ENCODE measurements around the gene TLE4. TPM values are rescaled to one million over a fixed set of nuclear protein-coding genes. Genes with fewer than 3 reads are reported as not detected.
"Not testable (repeated sequence)": the region's sequence is repeated elsewhere in the genome, so short reads cannot be mapped to it uniquely, and the experiment has no call there.

The TLE4 gene
- total RNA-seq, 2 experiments from 2014 or later: 30.1 to 35.3 TPM

GRCh38 chr9:79606529-79606928, 34.8 kb downstream of the TLE4 start:
- Mint-ChIP-seq H3K36me3 (peaks cover 40% of the 10 kb centered on the region), H3K4me1 (peaks cover 35% of the 10 kb centered on the region), H3K9me3 (peaks cover 16% of the 10 kb centered on the region)
- H3K27ac Mint-ChIP-seq, DNase-seq, H3K4me3 Mint-ChIP-seq, H3K27me3 Mint-ChIP-seq: not testable (repeated sequence)

GRCh38 chr9:79609468-79610018, 37.8 kb downstream of the TLE4 start:
- Mint-ChIP-seq H3K9me3 (peaks cover 9% of the 10 kb centered on the region), H3K27ac (no peak overlapping the region)

GRCh38 chr9:79610019-79610631, 38.4 kb downstream of the TLE4 start:
- no peak overlapping the region for H3K27ac Mint-ChIP-seq
- H3K4me1 Mint-ChIP-seq: peaks cover 53% of the 10 kb centered on the region
- H3K4me3 Mint-ChIP-seq: no peak overlapping the region
- H3K27me3 Mint-ChIP-seq: no peaks in the 10 kb centered on the region
- H3K9me3 Mint-ChIP-seq: peaks cover 9% of the 10 kb centered on the region
- DNase-seq: no peak
- peaks cover 45% of the 10 kb centered on the region for H3K36me3 Mint-ChIP-seq

More at GRCh38 chr9:79609468-79610018, 37.8 kb downstream of the TLE4 start:
- no peak for DNase-seq
- no peak overlapping the region for H3K4me3 Mint-ChIP-seq
- H3K36me3 Mint-ChIP-seq: peaks cover 45% of the 10 kb centered on the region
- peaks cover 49% of the 10 kb centered on the region for H3K4me1 Mint-ChIP-seq
- no peaks in the 10 kb centered on the region for H3K27me3 Mint-ChIP-seq

- Mint-ChIP-seq H3K27me3 (no peaks in the 10 kb centered on the region), H3K9me3 (peaks cover 9% of the 10 kb centered on the region), H3K27ac (no peak overlapping the region), H3K36me3 (peaks cover 47% of the 10 kb centered on the region), H3K4me3 (no peak overlapping the region), H3K4me1 (peaks cover 56% of the 10 kb centered on the region)
- DNase-seq: no peak
These were observed 39.2 kb downstream of the TLE4 start for GRCh38 chr9:79610791-79611614.

GRCh38 chr9:79613145-79613544, 41.4 kb downstream of the TLE4 start:
- H3K36me3 Mint-ChIP-seq: peaks cover 29% of the 10 kb centered on the region
- no peak overlapping the region for H3K4me3 Mint-ChIP-seq
- peaks cover 60% of the 10 kb centered on the region for H3K4me1 Mint-ChIP-seq
- no peak overlapping the region for H3K27ac Mint-ChIP-seq
- DNase-seq: no peak
- H3K27me3 Mint-ChIP-seq: no peaks in the 10 kb centered on the region
- no peaks in the 10 kb centered on the region for H3K9me3 Mint-ChIP-seq

GRCh38 chr9:79615038-79615437, 43.3 kb downstream of the TLE4 start:
- Mint-ChIP-seq H3K4me3 (no peak overlapping the region), H3K4me1 (peaks cover 58% of the 10 kb centered on the region), H3K36me3 (peaks cover 36% of the 10 kb centered on the region), H3K27ac (no peak overlapping the region), H3K27me3 (no peaks in the 10 kb centered on the region), H3K9me3 (no peaks in the 10 kb centered on the region)
- no peak for DNase-seq

- DNase-seq: no peak
- Mint-ChIP-seq H3K9me3 (no peaks in the 10 kb centered on the region), H3K4me3 (no peak overlapping the region), H3K27ac (no peak overlapping the region), H3K36me3 (peaks cover 38% of the 10 kb centered on the region), H3K27me3 (no peaks in the 10 kb centered on the region), H3K4me1 (peaks cover 56% of the 10 kb centered on the region)
These were observed 44.2 kb downstream of the TLE4 start for GRCh38 chr9:79616013-79616412.

GRCh38 chr9:79616971-79617370, 45.2 kb downstream of the TLE4 start:
- no peak overlapping the region for H3K4me3 Mint-ChIP-seq
- H3K4me1 Mint-ChIP-seq: peaks cover 56% of the 10 kb centered on the region
- peaks cover 44% of the 10 kb centered on the region for H3K36me3 Mint-ChIP-seq
- H3K27me3 Mint-ChIP-seq: no peaks in the 10 kb centered on the region
- no peak for DNase-seq
- peaks cover 3% of the 10 kb centered on the region for H3K9me3 Mint-ChIP-seq
- no peak overlapping the region for H3K27ac Mint-ChIP-seq

GRCh38 chr9:79617395-79617794, 45.6 kb downstream of the TLE4 start:
- Mint-ChIP-seq H3K4me1 (peaks cover 56% of the 10 kb centered on the region), H3K4me3 (no peak overlapping the region), H3K9me3 (peaks cover 3% of the 10 kb centered on the region), H3K27me3 (no peaks in the 10 kb centered on the region), H3K27ac (no peak overlapping the region), H3K36me3 (peaks cover 41% of the 10 kb centered on the region)
- no peak for DNase-seq

GRCh38 chr9:79619930-79620329, 48.2 kb downstream of the TLE4 start:
- Mint-ChIP-seq H3K27me3 (no peaks in the 10 kb centered on the region), H3K4me3 (no peak overlapping the region), H3K36me3 (peaks cover 25% of the 10 kb centered on the region), H3K9me3 (peaks cover 6% of the 10 kb centered on the region), H3K27ac (no peak overlapping the region), H3K4me1 (peaks cover 45% of the 10 kb centered on the region)
- no peak for DNase-seq

GRCh38 chr9:79621916-79622575, 50.3 kb downstream of the TLE4 start:
- DNase-seq: no peak
- Mint-ChIP-seq H3K4me1 (peaks cover 42% of the 10 kb centered on the region), H3K27ac (no peak overlapping the region), H3K9me3 (peaks cover 6% of the 10 kb centered on the region), H3K4me3 (no peak overlapping the region), H3K27me3 (no peaks in the 10 kb centered on the region), H3K36me3 (peaks cover 25% of the 10 kb centered on the region)

GRCh38 chr9:79623799-79624721, 52.3 kb downstream of the TLE4 start:
- Mint-ChIP-seq H3K27ac (peak overlapping the region; percentile 86), H3K4me3 (peak overlapping the region; percentile 64), H3K9me3 (peaks cover 6% of the 10 kb centered on the region), H3K27me3 (no peaks in the 10 kb centered on the region), H3K4me1 (peaks cover 53% of the 10 kb centered on the region), H3K36me3 (peaks cover 38% of the 10 kb centered on the region)
- peak; percentile 53 for DNase-seq

GRCh38 chr9:79629721-79630120, 58.0 kb downstream of the TLE4 start:
- peak overlapping the region; percentile 28 for H3K27ac Mint-ChIP-seq
- peaks cover 72% of the 10 kb centered on the region for H3K4me1 Mint-ChIP-seq
- no peak for DNase-seq
- no peak overlapping the region for H3K4me3 Mint-ChIP-seq
- H3K36me3 Mint-ChIP-seq: peaks cover 44% of the 10 kb centered on the region
- H3K9me3 Mint-ChIP-seq: no peaks in the 10 kb centered on the region
- H3K27me3 Mint-ChIP-seq: no peaks in the 10 kb centered on the region
